Measurements from ENCODE around the gene DHX30.

DHX30 gene

DNA sequence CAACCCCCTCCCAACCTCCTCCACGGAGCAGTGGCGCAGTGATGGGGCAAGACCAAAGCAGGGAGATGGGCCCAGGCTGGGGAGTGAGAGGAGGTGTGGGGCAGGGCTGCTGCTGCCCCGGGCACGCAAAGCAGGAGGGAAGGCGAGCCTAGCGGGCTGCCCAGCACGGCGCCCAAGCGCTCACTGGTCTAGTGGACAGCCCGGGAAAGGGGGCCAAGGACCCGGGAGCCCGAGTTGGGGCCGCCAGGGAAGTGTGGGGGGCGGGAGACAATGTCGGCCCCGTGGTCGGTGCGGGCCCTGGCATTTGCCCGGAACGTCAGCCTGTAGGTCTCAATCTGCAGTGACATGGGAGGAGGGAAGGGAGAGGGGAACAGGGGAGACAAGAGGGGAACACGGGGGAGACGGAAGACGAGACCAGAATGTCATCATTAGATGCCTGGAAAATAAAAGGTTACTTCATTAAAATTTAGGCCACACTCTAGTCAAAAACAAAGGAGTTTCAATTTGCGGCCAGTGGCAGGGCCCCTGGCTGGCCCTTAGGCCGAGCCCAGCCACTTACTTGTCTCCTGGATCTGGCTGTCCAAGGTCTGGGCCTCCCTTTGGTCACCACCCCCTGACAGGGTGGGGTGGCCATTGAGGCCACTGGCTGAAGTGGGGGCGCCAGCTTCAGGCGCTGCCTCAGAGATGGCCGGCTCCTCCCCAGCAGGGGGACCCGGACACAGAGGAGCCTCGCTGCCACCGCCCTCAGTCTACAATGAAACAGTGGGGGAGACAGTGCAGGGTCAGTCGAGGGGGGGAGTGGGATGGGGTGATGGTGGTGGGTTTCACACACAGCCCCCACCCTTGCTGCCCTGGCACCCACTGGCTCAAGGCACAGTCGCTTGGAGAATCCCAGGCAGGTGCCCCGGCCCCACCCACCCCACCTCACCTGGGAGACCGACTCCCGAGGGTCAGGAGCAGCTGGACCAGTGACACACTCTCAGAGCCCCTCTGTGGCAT, 50.0 kb downstream of the DHX30 start:
- no peak for DNase-seq (ENCODE audit: low read depth in 4 of 4, low spot score in 1 of 4)

DNA sequence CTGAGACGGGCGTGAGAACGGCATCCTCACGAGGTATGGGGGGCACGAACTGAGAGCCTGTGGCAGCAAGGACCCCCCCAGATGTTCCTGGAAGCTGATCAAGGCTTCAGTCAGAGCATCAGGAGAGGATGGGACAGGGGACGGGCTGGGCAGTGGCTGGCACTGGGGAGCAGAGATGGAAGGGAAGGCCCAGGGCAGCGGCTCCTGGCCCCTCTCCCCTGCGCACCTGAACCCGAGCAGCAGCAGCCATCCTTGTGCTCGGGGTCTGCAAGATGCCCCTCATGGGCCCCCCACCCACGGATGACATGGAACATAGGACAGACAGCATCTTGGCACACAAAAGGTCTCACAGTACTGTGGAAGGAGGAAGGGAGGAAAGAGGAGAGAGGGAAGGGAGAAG, 51.3 kb downstream of the DHX30 start:
- no peak for DNase-seq (ENCODE audit: low read depth in 4 of 4, low spot score in 1 of 4)

DNA sequence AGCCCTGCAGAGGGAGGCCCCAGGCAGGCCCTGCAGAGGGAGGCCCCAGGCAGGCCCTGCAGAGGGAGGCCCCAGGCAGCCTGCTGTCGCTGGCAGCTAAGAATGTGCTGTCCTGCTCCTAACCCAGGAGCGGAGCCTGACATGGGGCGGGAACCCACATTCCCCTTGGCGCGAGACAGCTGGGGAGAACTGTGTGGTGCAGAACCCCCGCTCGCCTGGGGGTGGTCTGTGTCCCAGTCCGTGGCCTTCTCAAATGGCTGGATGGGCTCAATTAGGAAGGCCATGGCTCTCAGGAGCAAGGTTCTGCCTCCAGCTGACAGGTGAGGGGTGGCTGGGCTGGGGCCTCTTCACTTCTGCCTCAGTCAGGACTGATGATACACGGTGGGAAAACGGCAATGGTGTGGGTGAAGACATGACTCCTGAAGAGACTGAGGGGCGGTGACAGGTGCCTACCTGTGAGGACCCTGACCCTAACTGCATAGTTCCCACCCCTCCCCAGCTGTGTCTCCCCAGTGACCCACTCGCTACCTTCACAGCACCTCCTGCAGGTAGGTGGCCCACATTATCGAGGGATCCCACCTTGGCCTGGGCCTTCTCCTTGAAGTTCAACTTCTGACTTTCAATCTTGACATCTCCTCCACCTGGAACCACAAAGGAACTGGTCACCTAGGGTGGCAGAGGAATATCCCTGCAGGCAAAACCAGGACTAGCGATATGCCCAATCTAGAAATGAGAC, 52.0 kb downstream of the DHX30 start:
- no peak for DNase-seq (ENCODE audit: low read depth in 4 of 4, low spot score in 1 of 4)

DNA sequence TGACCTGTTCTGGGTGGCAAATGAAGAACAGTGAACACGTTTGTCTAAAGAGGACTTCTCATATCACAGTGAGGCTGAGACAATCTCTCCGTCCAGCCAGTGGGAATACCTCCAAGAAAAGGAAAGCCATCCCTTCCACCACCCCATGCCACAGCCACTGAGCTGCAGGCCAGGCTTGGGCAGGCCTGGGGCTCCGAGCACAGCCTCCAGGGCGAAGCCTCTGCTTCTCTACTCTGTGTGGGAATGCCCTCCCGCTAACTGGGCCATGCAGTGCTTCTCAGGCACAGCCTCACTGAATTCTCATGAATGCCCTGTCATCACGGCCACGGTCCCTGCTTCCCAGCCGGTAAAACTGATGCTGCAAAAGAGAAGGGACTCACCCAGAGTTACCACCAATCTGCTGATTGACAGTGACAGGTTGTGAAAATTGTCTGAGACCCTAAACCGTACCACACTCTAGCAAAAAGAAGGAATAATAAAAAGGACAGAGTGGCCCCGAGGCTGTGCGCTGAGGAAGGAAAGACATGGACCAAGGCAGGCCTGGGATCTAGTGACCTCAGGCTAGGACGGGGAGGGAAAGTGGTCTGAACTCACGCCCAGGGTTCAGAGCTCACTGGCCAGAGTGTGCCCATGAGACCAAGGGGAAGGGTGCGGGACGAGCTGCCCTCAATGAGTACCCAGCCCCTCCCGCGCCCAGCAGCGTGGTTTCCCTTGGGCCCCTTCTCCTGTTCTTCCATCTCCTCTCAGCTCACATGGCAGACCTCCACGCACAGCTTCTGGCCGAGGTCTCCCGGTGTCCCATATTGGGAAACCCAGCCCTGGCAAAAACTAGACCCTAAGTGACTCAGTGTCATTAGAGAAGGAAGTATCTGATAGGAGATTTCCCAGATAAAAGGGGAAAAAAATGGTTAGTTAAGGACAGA, 52.8 kb downstream of the DHX30 start:
- no peak for DNase-seq (ENCODE audit: low read depth in 4 of 4, low spot score in 1 of 4)

DNA sequence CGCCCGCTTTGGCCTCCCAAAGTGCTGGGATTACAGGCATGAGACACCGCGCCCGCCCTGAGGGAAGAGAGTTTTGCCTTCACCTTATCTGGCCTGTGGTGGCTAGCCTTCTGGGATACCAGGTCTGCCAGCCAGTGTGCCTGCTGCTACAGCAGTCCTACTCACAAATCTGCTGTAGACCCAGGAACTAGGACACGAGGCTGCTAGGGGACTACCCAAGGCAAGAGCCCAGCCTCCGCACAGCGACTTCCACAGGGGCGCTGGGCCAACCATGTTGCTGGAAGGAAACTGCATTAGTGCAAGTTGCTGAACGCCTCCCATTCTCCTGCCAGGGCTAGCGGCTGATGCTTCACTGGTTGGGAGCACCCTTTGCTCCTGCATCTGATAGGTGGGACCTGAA, 53.7 kb downstream of the DHX30 start:
- no peak for DNase-seq (ENCODE audit: low read depth in 4 of 4, low spot score in 1 of 4)

DNA sequence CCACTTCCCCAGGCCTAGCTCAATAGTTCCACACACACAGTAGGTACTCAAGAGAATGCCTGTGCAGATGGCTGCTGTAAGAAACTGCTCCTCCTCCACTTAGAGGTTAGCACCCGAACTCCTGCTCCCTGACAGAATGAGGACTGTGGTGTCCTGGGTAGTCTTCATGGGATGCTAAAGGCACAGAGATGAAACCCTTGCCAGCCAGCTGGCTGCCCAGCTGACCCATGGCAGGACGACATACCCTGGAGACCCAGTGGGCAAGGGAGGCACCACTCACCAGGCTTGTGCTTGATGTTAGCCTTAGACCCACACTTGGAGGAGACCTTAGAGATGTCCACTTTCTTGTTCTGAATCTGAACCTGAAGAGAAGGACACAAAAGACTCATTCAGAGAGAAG, 54.2 kb downstream of the DHX30 start:
- DNase-seq (ENCODE audit: low read depth in 4 of 4, low spot score in 1 of 4) = no peak

DNA sequence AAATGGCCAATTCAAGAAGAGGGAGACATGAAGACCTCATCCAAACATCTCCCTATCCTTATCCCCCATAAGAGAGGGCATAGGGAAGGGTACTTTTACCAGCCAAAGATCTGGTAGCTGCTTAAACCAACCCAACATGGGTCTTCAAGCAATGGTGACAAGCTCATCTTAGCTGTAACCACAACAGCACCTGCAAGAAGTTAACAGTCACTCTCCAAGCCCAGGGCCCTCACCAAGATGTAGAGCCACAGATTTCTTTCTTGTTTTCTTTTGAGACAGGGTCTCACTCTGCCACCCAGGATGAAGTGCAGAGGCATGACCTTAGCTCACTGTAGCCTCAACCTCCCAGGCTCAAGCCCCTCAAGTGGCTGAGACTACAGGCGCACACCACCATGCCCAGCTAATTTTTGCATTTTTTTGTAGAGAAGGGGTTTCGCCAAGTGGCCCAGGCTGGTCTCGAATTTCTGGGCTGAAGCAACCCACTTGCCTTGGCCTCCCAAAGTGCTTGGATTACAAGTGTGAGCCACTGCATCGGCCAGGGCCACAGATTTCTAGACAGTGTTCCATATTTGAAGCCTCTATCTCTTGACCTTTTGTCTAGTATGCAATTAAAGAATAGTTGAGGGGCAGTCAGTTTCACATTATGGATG, 57.1 kb downstream of the DHX30 start:
- no peak for DNase-seq (ENCODE audit: low read depth in 4 of 4, low spot score in 1 of 4)

DNA sequence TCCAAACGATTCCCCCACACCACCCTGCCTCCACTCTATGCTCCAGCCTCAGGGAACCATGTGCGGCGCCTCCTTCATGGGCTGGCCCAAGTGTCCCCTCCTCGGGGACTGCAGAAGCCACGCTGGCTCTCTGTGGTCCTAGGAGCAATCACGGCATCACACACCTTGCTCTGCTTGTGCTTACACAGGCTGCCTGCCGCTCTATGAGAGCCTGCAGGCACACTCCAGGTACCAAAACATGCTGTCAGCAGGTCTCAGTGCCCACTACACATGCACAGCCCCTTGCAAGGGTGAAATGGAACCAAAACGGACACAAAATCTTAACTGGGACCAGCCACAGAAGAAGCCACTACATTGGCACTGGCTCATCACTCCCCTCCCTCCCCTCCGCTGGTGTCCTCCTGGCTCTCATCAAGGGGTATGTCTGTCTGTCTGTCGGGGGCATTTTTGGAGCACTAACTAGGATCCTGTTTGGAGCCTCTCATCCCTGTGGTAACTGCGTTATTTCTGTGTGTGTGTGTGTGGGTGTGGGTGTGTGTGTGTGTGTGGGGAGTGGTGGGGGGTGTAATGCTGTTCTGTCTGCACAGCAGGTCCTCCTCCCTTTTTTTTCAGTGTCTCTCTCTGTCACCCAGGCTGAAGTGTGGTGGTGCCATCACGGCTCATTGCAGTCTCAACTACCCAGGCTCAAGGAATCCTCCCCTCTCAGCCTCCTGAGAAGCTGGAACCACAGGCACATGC, 60.6 kb downstream of the DHX30 start:
- DNase-seq (ENCODE audit: low read depth in 4 of 4, low spot score in 1 of 4) = no peak

DNA sequence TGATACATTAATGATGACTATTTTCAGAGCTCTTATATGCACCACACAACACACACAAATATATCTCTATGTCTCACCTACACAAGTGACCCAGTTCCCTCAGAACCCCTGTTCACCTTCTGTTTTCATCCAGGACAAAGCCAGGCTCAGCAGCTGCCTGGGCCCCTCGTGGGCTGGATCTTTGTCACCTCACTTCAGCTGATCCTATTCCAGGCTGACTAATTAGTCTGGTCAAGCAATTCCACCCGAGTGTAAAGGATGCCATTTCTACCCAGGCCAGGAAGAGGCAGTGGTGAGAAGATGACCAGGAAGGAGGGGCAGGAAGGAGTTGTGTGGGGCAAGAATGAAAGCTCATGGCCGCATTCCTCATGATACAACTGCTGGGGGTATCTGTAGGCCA, 62.3 kb downstream of the DHX30 start:
- no peak for DNase-seq (ENCODE audit: low read depth in 4 of 4, low spot score in 1 of 4)

DNA sequence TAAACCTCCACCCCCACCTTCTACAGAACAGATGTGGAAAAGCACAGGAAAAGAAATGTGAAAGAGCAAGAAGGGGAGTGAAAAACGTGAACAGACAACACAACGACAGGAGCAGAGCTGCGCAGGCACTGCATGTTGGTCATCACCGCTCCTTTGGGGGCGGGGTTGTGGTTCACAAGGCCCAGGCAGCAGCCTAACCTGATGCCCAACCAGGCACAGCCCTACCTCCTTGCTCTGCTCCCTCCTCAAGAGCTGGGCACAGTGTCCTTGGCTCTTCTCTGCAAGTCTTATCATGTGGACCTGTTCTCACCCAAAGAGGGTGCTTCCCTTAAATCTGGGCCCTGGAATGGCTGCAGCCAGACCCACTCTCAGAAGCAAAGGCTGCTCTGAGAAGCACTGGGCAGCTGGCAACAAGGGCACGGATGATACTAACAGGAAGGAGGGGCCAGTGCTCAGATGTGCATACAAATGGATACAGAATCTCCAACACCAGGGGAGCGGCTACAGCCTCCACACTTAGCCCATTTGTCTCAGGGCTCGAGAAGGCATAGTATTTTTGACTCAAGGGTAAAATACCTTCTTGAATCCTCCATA, 64.6 kb downstream of the DHX30 start:
- no peak for DNase-seq (ENCODE audit: low read depth in 4 of 4, low spot score in 1 of 4)

DNA sequence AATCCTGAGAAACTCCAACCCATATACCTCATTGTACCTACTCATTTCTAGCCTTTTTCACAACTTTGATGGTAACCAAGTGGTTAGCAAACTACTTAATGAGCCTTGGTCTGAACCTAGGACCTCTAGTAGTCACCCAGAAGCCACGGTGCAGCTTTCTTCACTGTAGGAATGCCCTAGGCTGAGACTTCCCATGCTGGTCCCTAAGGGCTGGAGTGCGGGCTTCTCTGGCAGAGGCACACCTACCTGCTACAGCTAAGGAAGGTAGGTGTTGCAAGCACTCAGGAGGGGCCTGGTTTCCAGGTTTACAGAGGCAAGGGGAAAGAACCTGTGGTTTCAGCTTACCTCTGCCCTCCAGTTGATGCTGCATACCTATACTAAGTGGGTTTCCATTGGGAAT, 65.4 kb downstream of the DHX30 start:
- no peak for DNase-seq (ENCODE audit: low read depth in 4 of 4, low spot score in 1 of 4)

DNA sequence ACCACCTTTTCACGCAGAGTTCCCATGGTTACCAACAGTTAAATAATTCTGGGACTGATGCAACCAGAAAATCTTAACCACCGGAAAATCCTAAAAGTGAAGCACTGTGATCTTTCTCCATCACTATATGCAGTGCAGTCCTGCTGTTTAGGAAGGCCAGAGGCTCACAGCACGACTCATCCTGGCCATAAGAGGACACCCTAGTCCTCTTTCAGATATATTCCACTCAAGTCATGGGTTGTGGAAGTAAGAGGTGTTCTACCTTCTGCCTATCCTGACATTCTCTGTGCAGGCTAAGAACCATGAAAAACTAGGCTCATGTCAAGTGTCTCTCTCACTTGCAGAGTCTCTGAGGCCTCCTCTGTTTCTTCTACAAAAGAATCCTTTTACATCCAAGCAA, 67.2 kb downstream of the DHX30 start:
- no peak for DNase-seq (ENCODE audit: low read depth in 4 of 4, low spot score in 1 of 4)

DNA sequence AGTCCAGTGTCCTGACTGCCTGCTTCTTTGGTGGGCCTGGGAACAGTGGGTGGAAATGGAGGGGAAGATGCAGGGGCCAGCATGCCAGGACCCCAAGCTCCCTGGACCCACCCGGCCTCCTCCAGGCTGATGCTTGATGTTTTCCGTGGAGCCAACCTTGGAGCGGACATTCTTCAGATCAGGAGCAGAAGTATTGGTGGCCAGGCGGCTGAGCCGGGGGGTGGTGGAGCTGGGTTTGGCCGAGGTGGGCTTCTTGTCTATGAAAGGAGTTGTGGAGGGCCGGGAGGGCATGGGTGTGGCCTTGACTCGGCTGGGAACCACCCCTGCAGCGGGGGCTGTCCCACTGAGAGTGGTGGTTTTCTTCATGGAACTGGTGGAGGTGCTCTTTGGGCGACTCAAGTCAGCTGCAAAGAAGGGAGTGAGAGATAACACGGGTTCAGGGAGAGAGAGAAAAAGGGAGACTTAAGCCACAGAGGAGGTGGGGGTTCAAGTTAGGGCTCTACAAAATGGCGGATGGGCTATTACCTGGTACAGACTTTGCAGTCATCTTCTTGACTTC, 67.8 kb downstream of the DHX30 start:
- no peak for DNase-seq (ENCODE audit: low read depth in 4 of 4, low spot score in 1 of 4)

DNA sequence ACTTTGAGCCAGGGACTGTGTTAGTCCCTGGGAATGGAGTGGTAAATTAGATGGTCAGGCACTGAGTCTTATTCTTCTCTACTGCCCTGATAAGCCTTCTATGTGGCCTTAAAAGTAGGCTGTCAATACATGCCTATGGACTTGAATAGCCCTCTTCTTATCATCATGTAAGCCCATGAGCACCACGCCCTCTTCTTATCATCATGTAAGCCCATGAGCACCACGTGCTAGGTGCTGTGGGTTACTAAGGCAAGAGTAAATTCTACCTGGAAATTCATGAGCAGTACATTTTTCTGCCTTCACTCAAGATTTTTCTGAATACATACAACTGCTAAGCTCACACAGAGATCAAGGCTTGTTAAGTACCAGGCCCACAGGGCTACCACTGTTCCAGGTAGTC, 68.5 kb downstream of the DHX30 start:
- no peak for DNase-seq (ENCODE audit: low read depth in 4 of 4, low spot score in 1 of 4)

DNA sequence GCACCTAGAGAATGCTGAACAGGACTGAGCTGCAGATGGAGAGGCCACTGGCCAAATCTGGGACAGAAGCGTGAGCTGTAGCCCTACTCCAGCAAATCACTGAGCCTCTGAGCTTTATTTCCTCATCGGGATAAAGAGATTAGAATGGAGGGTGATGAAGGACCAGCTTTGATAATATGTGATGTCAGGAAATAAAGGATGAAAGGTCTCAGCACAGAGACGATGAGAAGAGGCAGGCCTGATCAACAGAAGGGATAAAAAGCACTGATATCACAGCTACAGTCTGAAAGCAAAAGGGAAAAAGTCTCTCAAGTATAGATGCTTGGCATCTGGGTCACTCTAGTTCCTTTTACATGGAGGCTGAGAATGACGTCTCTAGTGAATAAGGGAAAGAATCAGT, 70.0 kb downstream of the DHX30 start:
- no peak for DNase-seq (ENCODE audit: low read depth in 4 of 4, low spot score in 1 of 4)

DNA sequence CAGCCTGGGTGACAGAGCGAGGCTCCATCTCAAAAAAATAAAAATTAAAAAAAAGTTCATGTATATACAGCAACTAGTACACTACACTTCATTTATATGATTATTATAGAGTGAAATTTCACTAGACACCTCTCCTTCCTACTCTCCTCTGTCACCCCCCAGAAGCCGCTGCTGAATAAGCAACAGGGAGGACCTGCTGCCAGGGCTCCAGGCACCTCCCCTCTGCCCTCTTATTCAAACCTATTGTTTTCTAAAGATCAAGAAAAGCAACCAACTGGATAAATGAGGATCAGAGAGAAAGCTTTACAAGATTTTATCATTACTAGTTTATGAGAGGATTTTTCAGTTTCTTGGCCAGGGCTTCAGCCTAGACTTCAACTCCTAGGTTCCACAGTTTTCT, 71.5 kb downstream of the DHX30 start:
- DNase-seq (ENCODE audit: low read depth in 4 of 4, low spot score in 1 of 4) = no peak

DNA sequence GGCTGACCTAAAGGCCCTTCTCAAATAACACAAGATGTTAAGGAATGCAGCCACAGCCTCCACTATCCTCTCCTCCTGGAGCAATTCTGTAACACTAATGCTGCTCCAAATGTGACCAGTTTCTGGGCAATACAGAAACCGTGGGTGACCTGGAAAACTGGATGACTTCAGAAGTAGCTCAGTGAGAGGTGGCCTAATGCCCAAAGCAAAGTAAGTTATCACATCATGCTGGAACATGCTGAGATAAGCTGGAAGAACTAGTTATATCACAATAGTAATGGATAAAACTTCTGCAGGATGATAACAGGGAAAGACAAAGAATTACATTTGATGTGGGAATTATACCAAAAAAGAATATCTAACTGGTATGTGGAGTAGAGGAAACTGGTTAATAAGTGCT, 72.0 kb downstream of the DHX30 start:
- DNase-seq (ENCODE audit: low read depth in 4 of 4, low spot score in 1 of 4) = no peak

DNA sequence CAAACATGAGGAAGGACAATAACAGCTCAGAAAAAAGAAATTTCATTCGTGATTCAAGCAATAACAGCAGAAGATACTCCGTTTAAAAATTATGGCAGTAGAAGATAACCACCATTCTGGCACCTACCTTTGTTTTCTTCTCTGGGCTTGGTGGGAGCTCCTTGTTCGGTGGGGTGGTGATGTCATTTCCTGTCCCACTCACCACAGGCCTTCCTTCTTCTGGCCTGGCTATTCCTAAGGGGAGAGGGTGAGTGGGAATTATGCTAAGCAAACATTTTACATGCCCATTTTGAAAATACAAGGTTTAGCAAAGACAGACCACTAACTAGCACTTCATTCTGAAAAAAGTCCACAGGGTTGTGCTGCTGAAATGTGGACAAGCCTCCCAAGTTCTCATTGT, 74.4 kb downstream of the DHX30 start:
- DNase-seq (ENCODE audit: low read depth in 4 of 4, low spot score in 1 of 4) = no peak

DNA sequence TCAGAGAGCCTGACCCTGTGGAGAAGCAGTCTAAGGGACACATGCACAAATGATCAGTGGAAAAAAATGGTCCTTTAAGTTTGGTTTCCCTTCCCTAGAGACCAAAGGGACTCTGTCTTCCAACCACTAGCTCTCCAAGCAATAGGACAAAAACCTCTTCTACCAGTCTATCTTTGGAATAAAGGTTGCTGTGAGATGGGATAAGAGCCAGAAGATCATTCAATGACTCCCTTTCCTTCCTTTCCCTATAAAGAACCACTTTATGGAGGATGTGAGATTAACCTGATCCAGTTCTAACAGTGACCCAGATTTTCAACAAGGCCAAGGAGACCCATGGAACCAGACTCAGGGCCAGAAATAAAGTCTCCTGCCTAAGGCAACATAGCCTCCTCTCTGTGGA, 74.8 kb downstream of the DHX30 start:
- no peak for DNase-seq (ENCODE audit: low read depth in 4 of 4, low spot score in 1 of 4)

Measured in stimulated activated CD4-positive, alpha-beta T cell treated with anti-CD3 and anti-CD28 coated beads, Interleukin-1b, Interleukin-23, amount 100 ng/mL, for 24 hours (primary cell).